Breast epithelium (tissue), 4 donors: Measurements from ENCODE around the gene ERFE. TPM values are rescaled to one million over a fixed set of nuclear protein-coding genes. Genes with fewer than 3 reads are reported as not detected.

Source experiments
- DNase-seq, 2 donors: peaks; one replicate each; pipeline ENCODE4 v3.0.0-alpha.2; 2019; ENCODE audit warnings: low spot score in 2 of 2
- H3K27ac ChIP-seq, 2 donors: fragments of 200-600 bp; sonication (generic) in 1 of 2; one replicate each; pipeline ENCODE4 v1.5.1; 2016 to 2019; ENCODE audit warnings: mild to moderate bottlenecking in 1 of 2
- H3K27me3 ChIP-seq, 2 donors: fragments of 200-600 bp; sonication (generic) in 1 of 2; one replicate each; pipeline versions ENCODE4 v1.5.1 to v1.6.0; 2017 to 2019; ENCODE audit warnings: control low read depth in 1 of 2, mild to moderate bottlenecking in 1 of 2
- H3K36me3 ChIP-seq: fragments of 200-600 bp; one replicate; pipeline ENCODE4 v1.5.1; 2019
- H3K4me1 ChIP-seq, 2 donors: fragments of 200-600 bp; sonication (generic); one replicate each; pipeline ENCODE4 v1.5.1; 2016 to 2019; ENCODE audit warnings: control low read depth in 1 of 2
- H3K4me3 ChIP-seq, 3 donors: fragments of 200-600 bp; sonication (generic); 1 replicate in 2 of 3; 2 replicates in 1 of 3; pipeline ENCODE4 v1.5.1; 2016 to 2019; ENCODE audit warnings: mild to moderate bottlenecking in 3 of 3, moderate library complexity in 2 of 3
- H3K9me3 ChIP-seq, 2 donors: fragments of 200-600 bp; sonication (generic) in 1 of 2; one replicate each; pipeline ENCODE4 v1.5.1; 2016 to 2019; ENCODE audit warnings: control low read depth in 1 of 2
- CTCF ChIP-seq, 3 donors: fragments of 450-650 bp; IDR thresholded peaks; one replicate each; pipeline ENCODE4 v1.5.1; 2016 to 2017; ENCODE audit warnings: antibody characterized with exemption in 3 of 3, mild to moderate bottlenecking in 3 of 3, moderate library complexity in 3 of 3
- POLR2A ChIP-seq: fragments of 450-650 bp; IDR thresholded peaks from one replicate; pipeline ENCODE4 v1.6.1; 2016; ENCODE audit warnings: antibody characterized with exemption, mild to moderate bottlenecking, moderate library complexity
- POLR2AphosphoS5 ChIP-seq, 3 donors: sonication (generic); formaldehyde crosslinking; IDR thresholded peaks; one replicate each; pipeline ENCODE4 v1.6.1; 2017; ENCODE audit warnings: antibody characterized with exemption in 3 of 3
- intact Hi-C: fragments of 100-400 bp; cut with DNase I; formaldehyde crosslinking; loops from one replicate; pipeline ENCODE4 v1.15.1; 2023; ENCODE audit warnings: low total_unique reads
- total RNA-seq, 3 donors: library from RNA; depleted of rRNA; stranded (reverse); fragments of >200 nt; gene quantifications; one replicate each; pipeline ENCODE4 v1.1.0, GENCODE V29; 2016

Gene ERFE
- total RNA-seq, 3 donors from 2014 or later = 0.48 to 0.98 TPM; not detected in 1

- Histone ChIP-seq H3K4me3 (peak overlapping the region in 1 of 3 donors; percentile 55), H3K4me1 (no peaks in the 10 kb centered on the region), H3K27ac (no peak overlapping the region), H3K36me3 (no peaks in the 10 kb centered on the region), H3K27me3 (peaks cover 0 to 25% of the 10 kb centered on the region in 2 donors), H3K9me3 (no peaks in the 10 kb centered on the region)
- TF ChIP-seq CTCF (IDR thresholded peaks at IDR 0.05) = no peak
- TF ChIP-seq POLR2AphosphoS5 (IDR thresholded peaks at IDR 0.05) = no peak
- no peak for TF ChIP-seq POLR2A
- intact Hi-C loops = no loop called here
- peak in 1 of 2 donors; percentile 3 for DNase-seq
Measured at GRCh38 chr2:238163481-238164198, 4.9 kb downstream of the ERFE start.

GRCh38 chr2:238164906-238165287 is 6.1 kb downstream of the ERFE start:
- H3K27me3 ChIP-seq = peaks cover 0 to 17% of the 10 kb centered on the region in 2 donors
- DNase-seq = no peak
- no peak overlapping the region for H3K4me3 ChIP-seq
- intact Hi-C loops = no loop called here
- no peak overlapping the region for H3K27ac ChIP-seq
- no peaks in the 10 kb centered on the region for H3K4me1 ChIP-seq
- H3K36me3 ChIP-seq = no peaks in the 10 kb centered on the region
- TF ChIP-seq POLR2A (no peak), CTCF (IDR thresholded peaks at IDR 0.05) (no peak), POLR2AphosphoS5 (IDR thresholded peaks at IDR 0.05) (no peak)
- H3K9me3 ChIP-seq = no peaks in the 10 kb centered on the region

- intact Hi-C loops = no loop called here
- Histone ChIP-seq H3K9me3 (no peaks in the 10 kb centered on the region), H3K27me3 (peaks cover 0 to 16% of the 10 kb centered on the region in 2 donors), H3K4me3 (no peak overlapping the region), H3K36me3 (no peaks in the 10 kb centered on the region), H3K27ac (no peak overlapping the region), H3K4me1 (no peaks in the 10 kb centered on the region)
- TF ChIP-seq CTCF (IDR thresholded peaks at IDR 0.05) = no peak
- no peak for TF ChIP-seq POLR2A
- no peak for TF ChIP-seq POLR2AphosphoS5 (IDR thresholded peaks at IDR 0.05)
- DNase-seq = no peak
Measured at GRCh38 chr2:238165288-238165921, 6.6 kb downstream of the ERFE start.

GRCh38 chr2:238166391-238167343 is 7.9 kb downstream of the ERFE start:
- Histone ChIP-seq H3K27ac (no peak overlapping the region), H3K9me3 (no peaks in the 10 kb centered on the region), H3K4me3 (no peak overlapping the region), H3K4me1 (no peaks in the 10 kb centered on the region), H3K27me3 (peaks cover 0 to 16% of the 10 kb centered on the region in 2 donors), H3K36me3 (no peaks in the 10 kb centered on the region)
- TF ChIP-seq POLR2A = no peak
- TF ChIP-seq CTCF (IDR thresholded peaks at IDR 0.05) = no peak
- no peak for TF ChIP-seq POLR2AphosphoS5 (IDR thresholded peaks at IDR 0.05)
- no peak for DNase-seq
- intact Hi-C loops = no loop called here
